ENCODE measurements around the gene RNF126. TPM values are rescaled to one million over a fixed set of nuclear protein-coding genes. Genes with fewer than 3 reads are reported as not detected.
"Not testable (repeated sequence)": the region's sequence is repeated elsewhere in the genome, so short reads cannot be mapped to it uniquely, and the experiment has no call there.

The RNF126 gene
- total RNA-seq, 2 donors from 2014 or later: 69.6 to 98.7 TPM

DNA sequence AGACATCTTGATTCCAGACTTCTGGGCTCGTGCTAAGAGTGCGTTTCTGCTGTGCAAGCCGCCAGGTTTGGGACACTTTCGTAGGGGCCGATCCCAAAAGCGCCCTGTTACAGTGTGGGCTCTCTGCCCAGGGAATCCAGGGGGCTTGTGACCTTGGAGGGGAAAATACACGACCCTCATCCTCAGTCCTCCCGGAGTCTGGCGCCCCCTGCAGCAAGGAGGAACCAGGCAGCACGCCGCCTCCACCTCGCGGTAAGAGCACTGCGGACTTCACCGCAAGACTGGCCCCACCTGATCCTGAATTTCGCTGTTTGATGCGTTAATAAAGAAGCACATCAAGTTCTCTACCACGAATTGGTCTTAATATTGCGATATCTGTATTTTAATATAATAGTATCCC lies 34.8 kb downstream of the RNF126 start:
- ATAC-seq: no peak
- Mint-ChIP-seq H3K36me3 (peaks cover 8 to 17% of the 10 kb centered on the region in 2 donors), H3K27ac (no peak overlapping the region), H3K9me3 (no peaks in the 10 kb centered on the region)
- DNase-seq (ENCODE audit: low spot score in 2 of 2): peak in 1 of 2 donors; percentile 40

DNA sequence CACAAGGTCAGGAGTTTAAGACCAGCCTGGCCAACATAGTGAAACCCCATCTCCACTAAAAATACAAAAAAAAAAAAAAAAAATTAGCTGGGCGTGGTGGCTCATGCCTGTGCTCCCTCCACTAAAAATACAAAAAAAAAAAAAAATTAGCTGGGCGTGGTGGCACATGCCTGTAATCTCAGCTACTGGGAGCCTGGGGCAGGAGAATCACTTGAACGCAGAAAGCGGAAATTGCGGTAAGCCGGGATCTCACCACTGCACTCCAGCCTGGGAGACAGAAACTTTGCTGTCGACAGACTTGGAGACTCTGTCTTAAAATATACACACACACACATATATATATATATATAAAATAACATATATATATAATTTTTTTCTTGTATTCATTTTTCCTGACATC lies 36.4 kb downstream of the RNF126 start:
- not testable (repeated sequence) for H3K36me3 Mint-ChIP-seq; H3K9me3 Mint-ChIP-seq; H3K27ac Mint-ChIP-seq; DNase-seq (ENCODE audit: low spot score in 2 of 2); ATAC-seq

DNA sequence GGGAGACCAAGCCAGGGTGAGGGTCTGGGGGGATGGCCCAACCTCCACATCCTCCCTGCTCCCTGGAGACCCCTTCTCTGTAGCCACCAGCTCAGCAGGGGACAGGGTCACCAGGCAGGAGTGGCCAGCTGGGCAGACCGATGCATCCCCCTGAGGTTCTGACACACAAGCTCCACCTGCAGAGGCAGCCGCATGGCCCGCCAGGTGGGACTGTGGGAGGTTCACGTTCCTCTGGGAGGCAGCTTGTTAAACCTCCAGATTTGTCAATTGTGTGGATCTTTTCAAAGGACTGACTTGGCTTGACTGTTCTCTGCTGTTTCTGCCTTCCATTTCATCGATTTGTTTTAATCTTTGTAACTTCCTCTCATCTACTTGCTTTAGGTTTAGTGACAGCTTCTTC lies 37.8 kb downstream of the RNF126 start:
- ATAC-seq (no peak), DNase-seq (ENCODE audit: low spot score in 2 of 2) (no peak)
- H3K36me3 Mint-ChIP-seq: peaks cover 8 to 10% of the 10 kb centered on the region in 2 donors
- no peak overlapping the region for H3K27ac Mint-ChIP-seq
- no peaks in the 10 kb centered on the region for H3K9me3 Mint-ChIP-seq

- H3K9me3 Mint-ChIP-seq: no peaks in the 10 kb centered on the region
- ATAC-seq (no peak), DNase-seq (ENCODE audit: low spot score in 2 of 2) (no peak)
- no peak overlapping the region for H3K27ac Mint-ChIP-seq
- H3K36me3 Mint-ChIP-seq: peaks cover 8 to 10% of the 10 kb centered on the region in 2 donors
Observed at GRCh38 chr19:624433-625109, 38.4 kb downstream of the RNF126 start.

DNA sequence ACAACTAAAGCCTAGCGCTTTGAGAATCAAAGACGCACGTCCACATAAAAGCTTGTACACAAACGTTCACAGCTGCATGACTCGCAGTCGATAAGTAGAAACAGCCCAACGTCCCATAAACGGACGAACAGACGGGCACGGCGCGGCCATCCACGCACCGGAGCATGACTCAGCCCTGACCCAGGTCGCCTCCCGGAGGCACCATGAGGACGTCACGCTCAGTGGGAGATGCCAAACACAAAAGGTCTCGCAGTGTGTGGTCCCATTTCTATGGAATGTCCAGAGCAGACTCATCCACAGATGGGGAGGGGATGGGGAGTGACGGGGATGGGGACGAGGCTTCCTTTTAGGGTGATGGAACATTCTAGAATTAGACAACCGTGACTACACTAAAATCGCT lies 39.0 kb downstream of the RNF126 start:
- no peak for DNase-seq (ENCODE audit: low spot score in 2 of 2)
- Mint-ChIP-seq H3K9me3 (no peaks in the 10 kb centered on the region), H3K27ac (no peak overlapping the region), H3K36me3 (peaks cover 5 to 9% of the 10 kb centered on the region in 2 donors)
- ATAC-seq: no peak

DNA sequence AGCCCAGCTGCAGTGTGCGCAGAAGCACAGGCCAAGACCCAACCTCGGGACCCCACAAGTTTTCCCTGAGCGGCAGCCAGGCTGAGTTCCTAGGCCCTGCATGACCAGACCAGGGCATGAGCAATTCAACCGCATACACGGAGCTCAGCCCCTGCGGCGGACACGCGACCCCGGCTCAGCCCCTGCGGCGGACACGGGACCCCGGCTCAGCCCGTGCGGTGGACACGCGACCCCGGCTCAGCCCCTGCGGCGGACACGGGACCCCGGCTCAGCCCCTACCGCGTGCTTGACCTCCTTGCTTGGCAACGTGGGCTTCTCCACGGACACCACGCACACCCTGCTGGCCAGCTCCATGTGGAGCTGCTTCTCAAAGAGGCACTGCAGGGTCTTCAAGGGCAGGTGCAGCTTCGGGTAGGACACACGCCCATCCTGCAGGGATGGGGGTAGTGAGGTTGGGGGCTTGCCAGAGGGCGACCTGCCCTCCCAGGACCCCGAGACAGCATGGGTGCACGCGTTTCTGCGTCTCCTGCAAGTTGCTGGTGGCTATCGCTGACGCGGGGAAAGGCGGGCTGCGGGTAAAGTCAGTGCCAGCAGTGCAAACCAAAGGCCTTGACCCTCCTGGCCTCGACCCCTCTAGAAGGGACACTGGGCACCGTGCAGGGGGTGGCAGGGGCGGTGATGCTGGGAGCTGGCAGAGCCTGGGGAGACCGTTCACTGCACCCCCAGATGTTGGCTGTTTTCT lies 39.7 kb downstream of the RNF126 start:
- no peaks in the 10 kb centered on the region for H3K9me3 Mint-ChIP-seq
- DNase-seq (ENCODE audit: low spot score in 2 of 2) (no peak), ATAC-seq (no peak)
- H3K36me3 Mint-ChIP-seq: peaks cover 0 to 9% of the 10 kb centered on the region in 2 donors
- no peak overlapping the region for H3K27ac Mint-ChIP-seq

DNA sequence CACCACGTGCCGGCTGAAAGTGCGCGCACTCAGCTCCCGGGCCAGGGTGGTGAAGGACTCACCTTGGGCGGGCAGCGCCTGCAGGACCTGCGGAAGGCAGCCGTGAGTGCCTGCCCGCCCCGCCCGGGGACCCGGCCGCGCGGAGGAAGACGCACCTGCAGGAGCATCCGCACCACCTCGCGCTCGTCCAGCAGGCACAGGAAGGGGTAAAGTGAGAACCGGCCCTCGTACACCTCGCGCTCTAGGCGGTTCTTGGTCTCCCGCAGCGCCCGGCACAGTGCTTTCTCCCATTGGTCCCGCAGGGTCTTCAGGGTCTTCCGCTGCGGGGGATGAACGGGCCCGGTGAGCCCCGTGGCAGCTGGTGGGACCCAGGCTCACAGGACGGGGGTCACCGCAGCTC lies 40.3 kb downstream of the RNF126 start:
- H3K36me3 Mint-ChIP-seq: peaks cover 0 to 9% of the 10 kb centered on the region in 2 donors
- ATAC-seq (no peak), DNase-seq (ENCODE audit: low spot score in 2 of 2) (no peak)
- H3K9me3 Mint-ChIP-seq: no peaks in the 10 kb centered on the region
- no peak overlapping the region for H3K27ac Mint-ChIP-seq

- H3K36me3 Mint-ChIP-seq: peaks cover 0 to 9% of the 10 kb centered on the region in 2 donors
- H3K9me3 Mint-ChIP-seq: no peaks in the 10 kb centered on the region
- DNase-seq (ENCODE audit: low spot score in 2 of 2) (no peak), ATAC-seq (no peak)
- H3K27ac Mint-ChIP-seq: no peak overlapping the region
Observed at GRCh38 chr19:621819-622218, 41.2 kb downstream of the RNF126 start.

GRCh38 chr19:621191-621590 lies 41.8 kb downstream of the RNF126 start:
- not testable (repeated sequence) for H3K9me3 Mint-ChIP-seq; H3K36me3 Mint-ChIP-seq; ATAC-seq; DNase-seq (ENCODE audit: low spot score in 2 of 2); H3K27ac Mint-ChIP-seq

GRCh38 chr19:620166-620862 lies 42.7 kb downstream of the RNF126 start:
- DNase-seq (ENCODE audit: low spot score in 2 of 2): no peak
- H3K27ac Mint-ChIP-seq: no peak overlapping the region
- no peak for ATAC-seq
- H3K36me3 Mint-ChIP-seq: peaks cover 0 to 9% of the 10 kb centered on the region in 2 donors
- no peaks in the 10 kb centered on the region for H3K9me3 Mint-ChIP-seq

DNA sequence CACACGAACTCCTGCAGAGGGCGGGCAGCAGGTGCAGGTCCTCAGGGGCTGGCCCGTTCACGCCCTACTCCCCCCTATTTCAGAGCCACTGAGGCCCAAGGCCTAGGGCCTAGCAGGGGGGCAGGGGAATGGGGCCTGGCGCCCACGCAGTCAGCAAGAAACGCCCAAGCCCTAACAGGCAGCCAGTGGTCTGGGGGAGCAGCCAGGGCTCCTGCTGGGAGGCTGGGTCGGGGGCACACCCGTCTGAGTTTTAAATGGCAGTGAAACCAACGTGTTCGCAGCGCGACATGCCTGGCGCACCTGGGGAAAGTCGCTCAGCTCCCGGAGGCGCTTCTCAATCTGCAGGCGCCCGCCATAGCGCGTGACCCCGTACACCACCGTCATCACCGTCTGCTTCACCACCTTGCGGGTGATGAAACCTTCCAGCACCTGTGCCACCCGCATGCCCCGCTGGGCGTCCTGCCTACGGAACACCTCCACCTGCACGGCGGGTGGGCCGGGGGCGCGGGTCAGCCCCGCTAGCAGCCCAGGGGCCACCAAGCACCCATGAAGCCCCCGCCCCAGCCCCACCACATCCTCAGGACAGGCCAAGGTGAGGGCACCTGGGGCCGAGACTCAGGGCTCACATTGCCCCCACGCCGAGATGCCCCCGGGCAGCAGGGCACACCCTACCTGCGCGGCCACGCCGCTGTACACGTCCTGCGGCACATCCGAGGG lies 43.6 kb downstream of the RNF126 start:
- H3K27ac Mint-ChIP-seq: no peak overlapping the region
- DNase-seq (ENCODE audit: low spot score in 2 of 2) (no peak), ATAC-seq (no peak)
- peaks cover 3 to 8% of the 10 kb centered on the region in 2 donors for H3K36me3 Mint-ChIP-seq
- no peaks in the 10 kb centered on the region for H3K9me3 Mint-ChIP-seq

DNA sequence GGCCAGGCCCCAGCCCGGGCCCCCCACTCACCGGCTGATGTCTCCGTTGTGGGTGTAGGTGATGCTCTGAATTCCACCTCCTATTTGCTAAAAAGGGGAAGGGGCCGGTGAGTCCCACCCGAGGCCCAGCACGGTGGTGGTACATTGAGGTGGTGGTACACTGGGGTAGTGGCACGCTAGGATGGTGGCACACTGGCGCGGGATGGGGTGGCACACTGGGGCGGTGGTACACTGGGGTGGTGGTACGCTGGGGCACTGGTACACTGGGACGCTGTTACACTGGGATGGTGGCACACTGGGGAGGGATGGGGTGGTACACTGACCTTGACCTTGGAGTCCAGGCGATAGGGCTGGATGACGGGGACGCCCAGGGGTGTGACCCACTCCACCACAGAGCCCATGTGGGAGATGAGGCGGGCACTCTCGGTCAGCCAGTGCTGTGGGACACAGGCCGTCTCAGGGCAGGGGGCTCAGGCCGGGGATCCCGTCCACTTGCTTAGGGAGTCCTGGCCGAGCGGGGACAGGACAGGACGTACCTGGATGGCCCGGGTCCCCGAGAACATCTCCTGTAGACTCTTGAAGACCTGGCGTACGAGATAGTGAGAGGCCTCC lies 44.2 kb downstream of the RNF126 start:
- no peak overlapping the region for H3K27ac Mint-ChIP-seq
- H3K9me3 Mint-ChIP-seq: no peaks in the 10 kb centered on the region
- peaks cover 6 to 8% of the 10 kb centered on the region in 2 donors for H3K36me3 Mint-ChIP-seq
- no peak for DNase-seq (ENCODE audit: low spot score in 2 of 2)
- no peak for ATAC-seq

DNA sequence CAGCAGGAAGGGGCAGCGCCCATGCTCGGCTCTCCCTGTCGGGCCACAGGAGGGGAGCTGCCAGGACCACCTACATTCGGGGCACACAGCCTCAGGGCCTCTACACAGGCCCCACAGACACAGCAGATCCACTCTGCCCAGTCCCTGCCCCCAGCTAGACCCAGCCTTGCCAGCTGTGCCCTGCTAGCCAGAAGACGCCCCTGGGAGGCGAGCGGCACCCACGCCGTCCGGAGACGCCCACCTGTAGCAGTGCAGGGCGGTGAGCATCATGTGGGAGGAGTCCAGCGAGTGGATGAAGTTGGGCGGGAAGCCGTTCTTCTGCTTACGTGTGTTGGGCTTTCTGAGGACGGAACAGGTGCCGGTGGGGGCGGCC lies 44.8 kb downstream of the RNF126 start:
- DNase-seq (ENCODE audit: low spot score in 2 of 2) (no peak), ATAC-seq (no peak)
- Mint-ChIP-seq H3K9me3 (no peaks in the 10 kb centered on the region), H3K27ac (no peak overlapping the region), H3K36me3 (peaks cover 6 to 8% of the 10 kb centered on the region in 2 donors)

DNA sequence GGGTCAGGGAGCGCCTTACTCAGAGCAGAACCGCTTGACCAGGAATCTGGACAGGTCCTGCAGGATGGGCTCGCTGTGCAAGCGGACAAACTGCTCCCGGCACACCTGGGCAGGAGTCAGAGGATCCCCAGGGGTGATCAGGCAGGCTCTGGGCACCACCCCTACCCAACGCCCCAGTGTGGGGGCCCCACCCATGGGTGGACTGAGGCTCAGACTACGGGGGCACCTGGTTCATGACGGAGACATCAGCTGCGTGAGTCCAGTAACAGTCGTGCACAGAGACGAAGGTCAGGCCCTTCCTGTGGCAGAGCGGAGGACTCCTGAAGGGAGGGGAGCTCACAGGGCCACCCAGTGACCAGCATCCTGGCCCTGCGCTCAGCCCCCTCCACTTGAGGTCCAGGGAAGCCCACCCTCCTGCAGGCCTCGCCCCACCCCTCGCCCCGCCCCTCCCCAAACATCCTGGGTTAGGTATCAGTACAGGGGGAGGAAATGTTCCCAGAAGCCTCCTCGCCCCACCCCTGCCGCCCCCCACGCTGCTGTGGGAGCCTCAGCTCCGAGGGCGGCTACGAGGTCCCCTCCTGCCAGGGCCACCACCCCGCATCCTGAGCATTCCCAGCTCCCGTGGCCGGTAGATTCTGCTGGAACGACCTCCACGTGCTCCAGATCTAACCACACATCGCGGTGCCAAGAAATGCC lies 45.3 kb downstream of the RNF126 start:
- Mint-ChIP-seq H3K27ac (no peak overlapping the region), H3K36me3 (peaks cover 6 to 8% of the 10 kb centered on the region in 2 donors), H3K9me3 (no peaks in the 10 kb centered on the region)
- no peak for ATAC-seq
- DNase-seq (ENCODE audit: low spot score in 2 of 2): no peak

GRCh38 chr19:616747-617526 lies 46.1 kb downstream of the RNF126 start:
- H3K27ac Mint-ChIP-seq: no peak overlapping the region
- DNase-seq (ENCODE audit: low spot score in 2 of 2): no peak
- H3K36me3 Mint-ChIP-seq: peaks cover 6 to 8% of the 10 kb centered on the region in 2 donors
- no peaks in the 10 kb centered on the region for H3K9me3 Mint-ChIP-seq
- no peak for ATAC-seq

Measured in activated naive CD4-positive, alpha-beta T cell treated with anti-CD3 and anti-CD28 coated beads, Interleukin-2, amount 50 U/mL, for 72 hours (primary cell).